PC-9 (cell line): Measurements from ENCODE around the gene DCLK2. TPM values are rescaled to one million over a fixed set of nuclear protein-coding genes. Genes with fewer than 3 reads are reported as not detected.

Experiments used
- BruUV-seq: library from RNA; stranded (reverse); fragments of 400-500 nt; replicated peaks from 2 replicates; lab custom pipeline; 2021; lab: Mats Ljungman, UMichigan
- CTCF ChIA-PET: fragments of 300-600 bp; sonication (Branson Sonifier 250); formaldehyde crosslinking; loops from one replicate; lab custom pipeline; 2022; ENCODE audit warnings: antibody characterized with exemption; lab: Charles Lee
- POLR2A ChIA-PET: fragments of 300-600 bp; sonication (Branson Sonifier 250); formaldehyde crosslinking; loops from one replicate; lab custom pipeline; 2022; ENCODE audit warnings: antibody characterized with exemption; ENCODE audit not compliant: unreplicated experiment; lab: Charles Lee
- DNase-seq, 2 experiments: peaks; one replicate each; pipeline versions ENCODE4 v3.0.0 to v3.0.0-alpha.2; 2015 to 2022; ENCODE audit warnings: mixed read lengths in 1 of 2
- H2AFZ ChIP-seq: fragments of 200-600 bp; sonication (generic); 2 replicates; pipeline ENCODE4 v1.8.1; 2017; ENCODE audit warnings: antibody characterized with exemption
- H3F3A ChIP-seq: fragments of 200-600 bp; sonication (generic); 2 replicates; pipeline ENCODE4 v1.8.1; 2017; ENCODE audit warnings: antibody characterized with exemption, mild to moderate bottlenecking, low read depth; ENCODE audit not compliant: insufficient read depth
- H3K27ac ChIP-seq: fragments of 200-600 bp; sonication (generic); 2 replicates; pipeline ENCODE4 v1.6.1; 2016; ENCODE audit warnings: mixed run types
- H3K27me3 ChIP-seq: fragments of 200-600 bp; sonication (generic); 2 replicates; pipeline ENCODE4 v1.6.1; 2016; ENCODE audit warnings: low read depth, mixed run types; ENCODE audit not compliant: insufficient read depth
- H3K36me3 ChIP-seq: fragments of 200-600 bp; sonication (generic); 2 replicates; pipeline ENCODE4 v1.6.1; 2016; ENCODE audit warnings: low read depth, mixed run types
- H3K4me1 ChIP-seq: fragments of 200-600 bp; sonication (generic); replicated peaks from 2 replicates; pipeline ENCODE4 v1.6.1; 2016; ENCODE audit warnings: mixed run types; ENCODE audit not compliant: insufficient read depth
- H3K4me2 ChIP-seq: fragments of 200-600 bp; sonication (generic); 2 replicates; pipeline ENCODE4 v1.6.1; 2017; ENCODE audit warnings: mixed run types
- H3K4me3 ChIP-seq: fragments of 200-600 bp; sonication (generic); 2 replicates; pipeline ENCODE4 v1.6.1; 2016; ENCODE audit warnings: mixed run types
- H3K79me2 ChIP-seq: fragments of 200-600 bp; sonication (generic); 2 replicates; pipeline ENCODE4 v1.6.1; 2017; ENCODE audit warnings: low read depth, mixed run types
- H3K9me2 ChIP-seq: fragments of 200-600 bp; sonication (generic); 2 replicates; pipeline ENCODE4 v1.8.1; 2017; ENCODE audit warnings: mild to moderate bottlenecking; ENCODE audit not compliant: insufficient read depth
- H3K9me3 ChIP-seq: fragments of 200-600 bp; sonication (generic); 2 replicates; pipeline ENCODE4 v1.8.1; 2016; ENCODE audit warnings: low read depth; ENCODE audit not compliant: insufficient read depth
- H4K20me1 ChIP-seq: fragments of 200-600 bp; sonication (generic); 2 replicates; pipeline ENCODE4 v1.8.1; 2017; ENCODE audit not compliant: insufficient read depth
- EZH2 ChIP-seq: fragments of 200-600 bp; sonication (generic); IDR thresholded peaks from 2 replicates; pipeline ENCODE4 v1.8.0; 2017; ENCODE audit warnings: antibody characterized with exemption, low read depth
- intact Hi-C: fragments of 100-400 bp; cut with micrococcal nuclease; formaldehyde crosslinking; loops from one replicate; pipeline ENCODE4 v1.10.0; 2022; ENCODE audit not compliant: unreplicated experiment
- total RNA-seq: library from RNA; stranded (reverse); gene quantifications from 2 replicates; pipeline ENCODE4 v1.2.3, GENCODE V29; 2021
- TF ChIP-seq, protein P1 (sequence below): fragments of 200-600 bp; sonication (generic); conservative IDR thresholded peaks from 2 replicates; pipeline ENCODE4 v1.6.1; 2017; ENCODE audit warnings: mixed run types, antibody characterized with exemption, mild to moderate bottlenecking, moderate library complexity

The DCLK2 gene
- total RNA-seq, 1 experiment from 2014 or later = 0.41 TPM

- no peaks in the 10 kb centered on the region for H4K20me1 ChIP-seq
- no peaks in the 10 kb centered on the region for H3K79me2 ChIP-seq
- no peak overlapping the region for H3K4me2 ChIP-seq
- intact Hi-C loops = loop anchor here (5.0 kb wide), 1 partner anchor 53 kb away; no protein-coding TSS in a partner anchor
- no peaks in the 10 kb centered on the region for H3K4me1 ChIP-seq
- no peak overlapping the region for H3K27ac ChIP-seq
- no peak overlapping the region for H3K4me3 ChIP-seq
- H2AFZ ChIP-seq = no peak overlapping the region
- no TSS peak for BruUV-seq
- H3K36me3 ChIP-seq = no peaks in the 10 kb centered on the region
- H3K9me2 ChIP-seq = no peaks in the 10 kb centered on the region
- ChIA-PET CTCF (no interaction called here), POLR2A (no interaction called here)
- TF ChIP-seq EZH2 = no peak
- TF ChIP-seq, protein P1, sequence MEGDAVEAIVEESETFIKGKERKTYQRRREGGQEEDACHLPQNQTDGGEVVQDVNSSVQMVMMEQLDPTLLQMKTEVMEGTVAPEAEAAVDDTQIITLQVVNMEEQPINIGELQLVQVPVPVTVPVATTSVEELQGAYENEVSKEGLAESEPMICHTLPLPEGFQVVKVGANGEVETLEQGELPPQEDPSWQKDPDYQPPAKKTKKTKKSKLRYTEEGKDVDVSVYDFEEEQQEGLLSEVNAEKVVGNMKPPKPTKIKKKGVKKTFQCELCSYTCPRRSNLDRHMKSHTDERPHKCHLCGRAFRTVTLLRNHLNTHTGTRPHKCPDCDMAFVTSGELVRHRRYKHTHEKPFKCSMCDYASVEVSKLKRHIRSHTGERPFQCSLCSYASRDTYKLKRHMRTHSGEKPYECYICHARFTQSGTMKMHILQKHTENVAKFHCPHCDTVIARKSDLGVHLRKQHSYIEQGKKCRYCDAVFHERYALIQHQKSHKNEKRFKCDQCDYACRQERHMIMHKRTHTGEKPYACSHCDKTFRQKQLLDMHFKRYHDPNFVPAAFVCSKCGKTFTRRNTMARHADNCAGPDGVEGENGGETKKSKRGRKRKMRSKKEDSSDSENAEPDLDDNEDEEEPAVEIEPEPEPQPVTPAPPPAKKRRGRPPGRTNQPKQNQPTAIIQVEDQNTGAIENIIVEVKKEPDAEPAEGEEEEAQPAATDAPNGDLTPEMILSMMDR = no peak
- DNase-seq = no peak
- H3K27me3 ChIP-seq = no peaks in the 10 kb centered on the region
- no peaks in the 10 kb centered on the region for H3F3A ChIP-seq
- H3K9me3 ChIP-seq = no peaks in the 10 kb centered on the region
Observed at GRCh38 chr4:150149381-150149780, 71.1 kb downstream of the DCLK2 start.

DNA sequence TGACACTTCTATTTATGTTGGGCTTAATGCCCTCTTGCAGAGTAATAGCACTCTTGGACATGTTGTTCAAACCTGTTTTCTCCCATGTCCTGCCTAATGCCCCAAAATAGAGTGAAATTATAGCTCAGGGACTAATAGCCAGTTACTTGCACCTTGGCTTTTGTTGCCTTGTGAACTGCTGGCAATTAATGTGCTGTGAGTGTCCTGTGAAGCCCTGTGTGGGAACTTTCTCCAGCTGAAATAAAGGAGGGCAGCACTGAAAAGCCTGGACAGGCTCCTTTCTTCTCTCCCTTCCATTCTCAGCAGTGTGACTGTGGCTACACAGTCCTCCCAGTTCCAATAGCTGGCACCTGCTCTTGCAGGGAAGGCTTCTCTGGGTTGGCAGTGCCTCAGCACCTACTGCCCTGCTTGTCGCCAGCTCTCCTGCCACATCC lies 72.4 kb downstream of the DCLK2 start:
- Histone ChIP-seq H3K4me3 (no peak overlapping the region), H3K4me2 (no peak overlapping the region), H4K20me1 (no peaks in the 10 kb centered on the region), H3K9me3 (no peaks in the 10 kb centered on the region), H3K36me3 (no peaks in the 10 kb centered on the region), H3K27ac (no peak overlapping the region), H2AFZ (no peak overlapping the region), H3K9me2 (no peaks in the 10 kb centered on the region), H3K79me2 (no peaks in the 10 kb centered on the region), H3K4me1 (no peaks in the 10 kb centered on the region), H3K27me3 (no peaks in the 10 kb centered on the region), H3F3A (no peaks in the 10 kb centered on the region)
- ChIA-PET CTCF (no interaction called here), POLR2A (interaction anchor here (0.5 kb wide), 1 partner anchor 18 kb away, joined by 12 read pairs; no protein-coding TSS in a partner anchor)
- TF ChIP-seq, protein P1 = no peak
- no peak for TF ChIP-seq EZH2
- intact Hi-C loops = no loop called here
- DNase-seq = no peak
- BruUV-seq = no TSS peak

DNA sequence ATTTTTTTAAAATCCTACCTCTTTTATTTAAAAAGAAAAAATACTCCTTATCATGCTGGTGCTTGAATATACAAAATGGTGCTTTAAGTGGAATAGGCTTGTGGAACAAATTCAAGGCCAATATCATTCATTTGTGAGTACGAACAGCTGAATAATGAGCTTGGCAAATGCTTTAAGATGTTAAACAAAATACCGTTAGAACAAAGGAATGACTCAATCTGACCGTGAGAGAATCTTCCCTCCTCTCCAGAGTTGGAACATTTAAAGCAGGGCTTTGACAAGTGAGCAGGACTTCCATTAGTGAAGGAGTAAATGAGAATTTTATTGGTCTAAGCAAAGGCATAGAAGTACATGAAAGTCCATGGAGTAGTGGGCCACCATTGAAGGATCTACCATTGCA lies 74.5 kb downstream of the DCLK2 start:
- H3K4me2 ChIP-seq = no peak overlapping the region
- no peaks in the 10 kb centered on the region for H4K20me1 ChIP-seq
- no peaks in the 10 kb centered on the region for H3K9me3 ChIP-seq
- intact Hi-C loops = no loop called here
- H3F3A ChIP-seq = no peaks in the 10 kb centered on the region
- H3K36me3 ChIP-seq = no peaks in the 10 kb centered on the region
- POLR2A ChIA-PET = no interaction called here
- H2AFZ ChIP-seq = no peak overlapping the region
- H3K27ac ChIP-seq = no peak overlapping the region
- H3K4me1 ChIP-seq = no peaks in the 10 kb centered on the region
- CTCF ChIA-PET = no interaction called here
- no peaks in the 10 kb centered on the region for H3K27me3 ChIP-seq
- no peaks in the 10 kb centered on the region for H3K9me2 ChIP-seq
- no peak overlapping the region for H3K4me3 ChIP-seq
- TF ChIP-seq EZH2 = no peak
- TF ChIP-seq, protein P1 = no peak
- DNase-seq = no peak
- no TSS peak for BruUV-seq
- H3K79me2 ChIP-seq = no peaks in the 10 kb centered on the region
